SK-N-SH treated with all-trans-retinoic acid at 6 μM for 48 hours (cell line): ENCODE results near the gene PLAC8L1.

Experiments used
- ATAC-seq: fragments of 200-7000 bp; cut with Tn5 transposase; 3 replicates; pipeline ENCODE4 v1.9.1; 2020; ENCODE audit warnings: mild to moderate bottlenecking, moderate library complexity
- ARNTL ChIP-seq: fragments of 450-650 bp; formaldehyde crosslinking; IDR thresholded peaks from 2 replicates; pipeline ENCODE4 v1.5.0; 2020; ENCODE audit warnings: low read depth, mild to moderate bottlenecking, moderate library complexity, borderline replicate concordance
- BACH2 ChIP-seq: fragments of 250-450 bp; sonication (Bioruptor Pico); IDR thresholded peaks from 2 replicates; pipeline ENCODE4 v1.9.0; 2021; ENCODE audit warnings: mild to moderate bottlenecking, borderline replicate concordance
- ESRRG ChIP-seq: fragments of 250-450 bp; sonication (Bioruptor Pico); IDR thresholded peaks from 2 replicates; pipeline ENCODE4 v1.6.1; 2021; ENCODE audit warnings: mild to moderate bottlenecking
- GLIS3 ChIP-seq: fragments of 250-450 bp; sonication (Bioruptor Pico); IDR thresholded peaks from 2 replicates; pipeline ENCODE4 v1.5.0; 2020; ENCODE audit warnings: mild to moderate bottlenecking, moderate library complexity
- ISL1 ChIP-seq: fragments of 250-450 bp; sonication (Bioruptor Pico); IDR thresholded peaks from 2 replicates; pipeline ENCODE4 v2.1.2; 2022; ENCODE audit warnings: mild to moderate bottlenecking, moderate library complexity
- OSR1 ChIP-seq: fragments of 250-450 bp; sonication (Bioruptor Pico); IDR thresholded peaks from 2 replicates; pipeline ENCODE4 v1.8.0; 2022; ENCODE audit warnings: moderate library complexity, mild to moderate bottlenecking, inconsistent platforms
- PPARA ChIP-seq: fragments of 250-450 bp; sonication (Bioruptor Pico); IDR thresholded peaks from 2 replicates; pipeline ENCODE4 v1.5.0; 2020; ENCODE audit warnings: mild to moderate bottlenecking, borderline replicate concordance
- SNAI2 ChIP-seq: fragments of 250-450 bp; sonication (Bioruptor Pico); IDR thresholded peaks from 2 replicates; pipeline ENCODE4 v1.5.0; 2020; ENCODE audit warnings: mild to moderate bottlenecking, moderate library complexity
- TCF4 ChIP-seq: fragments of 250-450 bp; sonication (Bioruptor Pico); IDR thresholded peaks from 2 replicates; pipeline ENCODE4 v1.8.0; 2021; ENCODE audit warnings: mild to moderate bottlenecking, moderate library complexity, borderline replicate concordance
- TOX ChIP-seq: fragments of 250-450 bp; sonication (Bioruptor Pico); IDR thresholded peaks from 2 replicates; pipeline ENCODE4 v1.8.0; 2021; ENCODE audit warnings: mild to moderate bottlenecking, moderate library complexity, borderline replicate concordance
- ZFP3 ChIP-seq: fragments of 250-450 bp; sonication (Bioruptor Pico); IDR thresholded peaks from 2 replicates; pipeline ENCODE4 v1.5.0; 2020; ENCODE audit warnings: mild to moderate bottlenecking, moderate library complexity
- ZFP30 ChIP-seq: fragments of 450-650 bp; formaldehyde crosslinking; IDR thresholded peaks from 2 replicates; pipeline ENCODE4 v1.5.0; 2022; ENCODE audit warnings: mild to moderate bottlenecking, moderate library complexity
- ZNF565 ChIP-seq: fragments of 450-650 bp; formaldehyde crosslinking; conservative IDR thresholded peaks from 2 replicates; pipeline ENCODE4 v1.5.0; 2020; ENCODE audit warnings: low read depth, mild to moderate bottlenecking, moderate library complexity
- ZNF70 ChIP-seq: fragments of 450-650 bp; formaldehyde crosslinking; IDR thresholded peaks from 2 replicates; pipeline ENCODE4 v1.5.0; 2020; ENCODE audit warnings: mild to moderate bottlenecking, moderate library complexity
- ZNF8 ChIP-seq: fragments of 450-650 bp; formaldehyde crosslinking; IDR thresholded peaks from 2 replicates; pipeline ENCODE4 v1.5.0; 2020; ENCODE audit warnings: mild to moderate bottlenecking, moderate library complexity
- TF ChIP-seq, protein P1 (sequence below): fragments of 250-450 bp; sonication (Bioruptor Pico); IDR thresholded peaks from 2 replicates; pipeline ENCODE4 v1.5.0; 2020; ENCODE audit warnings: mild to moderate bottlenecking, moderate library complexity
- TF ChIP-seq, protein P2 (sequence below): fragments of 250-450 bp; sonication (Bioruptor Pico); IDR thresholded peaks from 2 replicates; pipeline ENCODE4 v1.5.1; 2021; ENCODE audit warnings: mild to moderate bottlenecking, moderate library complexity
- TF ChIP-seq, protein P3 (sequence below): fragments of 250-450 bp; sonication (Bioruptor Pico); IDR thresholded peaks from 2 replicates; pipeline ENCODE4 v1.8.0; 2021; ENCODE audit warnings: low read depth, mild to moderate bottlenecking, moderate library complexity, borderline replicate concordance

Gene PLAC8L1

DNA sequence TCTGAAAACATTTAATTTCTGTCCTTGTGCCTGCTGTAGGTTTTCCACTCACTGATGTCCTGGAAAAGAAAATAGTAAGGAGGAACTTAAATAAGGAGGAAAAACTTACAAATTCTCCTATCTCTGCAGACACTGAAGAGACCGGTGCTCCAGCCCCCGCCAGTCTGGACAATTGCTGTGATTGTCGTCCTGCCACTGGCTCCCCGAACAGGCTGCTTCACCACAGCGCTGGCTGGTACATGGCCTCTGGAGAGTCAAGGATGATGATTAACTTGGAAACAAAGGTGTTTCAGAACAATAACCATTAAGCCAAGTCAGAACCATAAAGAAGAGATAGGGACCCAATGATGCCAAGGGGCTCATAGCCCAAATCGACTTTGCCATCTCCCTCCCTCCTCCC, 7.3 kb downstream of the PLAC8L1 start (continued):
- TF ChIP-seq OSR1 (CRISPR knock-in tag) = no peak
- TF ChIP-seq, all 23 proteins: peak for 0

DNA sequence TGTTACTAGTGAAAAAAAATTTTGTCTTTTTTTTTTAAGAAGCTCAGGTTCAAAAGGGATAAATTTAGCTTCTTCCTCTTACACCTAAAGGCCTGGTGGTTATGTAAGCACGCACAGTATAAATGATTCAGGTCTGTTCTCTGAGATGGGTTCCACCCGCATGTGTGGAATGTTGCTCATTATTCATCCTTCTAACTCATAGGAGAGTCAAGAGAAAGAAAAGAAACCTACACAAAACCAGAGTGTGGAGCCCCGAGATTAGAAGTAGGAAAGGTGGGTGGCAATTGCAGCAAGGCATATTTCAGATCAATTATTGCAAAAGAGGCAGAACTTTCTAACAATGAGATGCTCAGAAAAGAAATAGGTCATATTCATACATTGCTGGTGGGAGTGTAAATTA, 13.5 kb downstream of the PLAC8L1 start:
- ATAC-seq = no peak
- TF ChIP-seq ZNF8 (CRISPR knock-in tag) (no peak), ESRRG (CRISPR knock-in tag) (no peak), OSR1 (CRISPR knock-in tag) (no peak), ARNTL (CRISPR knock-in tag) (no peak), TCF4 (CRISPR knock-in tag) (no peak), ZFP30 (CRISPR knock-in tag) (no peak), ZNF565 (CRISPR knock-in tag) (no peak), ZFP3 (CRISPR knock-in tag) (no peak)
- TF ChIP-seq, protein P1, sequence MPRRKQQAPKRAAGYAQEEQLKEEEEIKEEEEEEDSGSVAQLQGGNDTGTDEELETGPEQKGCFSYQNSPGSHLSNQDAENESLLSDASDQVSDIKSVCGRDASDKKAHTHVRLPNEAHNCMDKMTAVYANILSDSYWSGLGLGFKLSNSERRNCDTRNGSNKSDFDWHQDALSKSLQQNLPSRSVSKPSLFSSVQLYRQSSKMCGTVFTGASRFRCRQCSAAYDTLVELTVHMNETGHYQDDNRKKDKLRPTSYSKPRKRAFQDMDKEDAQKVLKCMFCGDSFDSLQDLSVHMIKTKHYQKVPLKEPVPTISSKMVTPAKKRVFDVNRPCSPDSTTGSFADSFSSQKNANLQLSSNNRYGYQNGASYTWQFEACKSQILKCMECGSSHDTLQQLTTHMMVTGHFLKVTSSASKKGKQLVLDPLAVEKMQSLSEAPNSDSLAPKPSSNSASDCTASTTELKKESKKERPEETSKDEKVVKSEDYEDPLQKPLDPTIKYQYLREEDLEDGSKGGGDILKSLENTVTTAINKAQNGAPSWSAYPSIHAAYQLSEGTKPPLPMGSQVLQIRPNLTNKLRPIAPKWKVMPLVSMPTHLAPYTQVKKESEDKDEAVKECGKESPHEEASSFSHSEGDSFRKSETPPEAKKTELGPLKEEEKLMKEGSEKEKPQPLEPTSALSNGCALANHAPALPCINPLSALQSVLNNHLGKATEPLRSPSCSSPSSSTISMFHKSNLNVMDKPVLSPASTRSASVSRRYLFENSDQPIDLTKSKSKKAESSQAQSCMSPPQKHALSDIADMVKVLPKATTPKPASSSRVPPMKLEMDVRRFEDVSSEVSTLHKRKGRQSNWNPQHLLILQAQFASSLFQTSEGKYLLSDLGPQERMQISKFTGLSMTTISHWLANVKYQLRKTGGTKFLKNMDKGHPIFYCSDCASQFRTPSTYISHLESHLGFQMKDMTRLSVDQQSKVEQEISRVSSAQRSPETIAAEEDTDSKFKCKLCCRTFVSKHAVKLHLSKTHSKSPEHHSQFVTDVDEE = no peak

DNA sequence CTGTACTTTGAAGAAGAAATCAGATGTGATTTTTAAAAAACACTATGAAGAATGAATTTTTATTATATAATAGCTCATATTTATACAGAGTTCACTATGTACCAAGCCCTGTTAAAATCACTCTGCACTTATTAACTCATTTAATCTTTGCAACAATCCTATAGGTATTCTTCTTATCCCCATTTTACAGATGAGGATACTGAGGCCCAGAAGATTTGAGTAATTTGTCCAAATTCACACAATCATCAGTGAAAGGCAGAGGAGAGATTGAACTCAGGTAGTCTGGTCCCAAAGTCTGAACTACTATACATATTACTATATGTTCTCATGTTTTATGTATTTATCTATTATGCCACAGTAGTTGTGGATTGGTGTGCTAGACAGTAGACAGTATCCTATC, 16.1 kb downstream of the PLAC8L1 start:
- ATAC-seq = no peak
- TF ChIP-seq, protein P2, sequence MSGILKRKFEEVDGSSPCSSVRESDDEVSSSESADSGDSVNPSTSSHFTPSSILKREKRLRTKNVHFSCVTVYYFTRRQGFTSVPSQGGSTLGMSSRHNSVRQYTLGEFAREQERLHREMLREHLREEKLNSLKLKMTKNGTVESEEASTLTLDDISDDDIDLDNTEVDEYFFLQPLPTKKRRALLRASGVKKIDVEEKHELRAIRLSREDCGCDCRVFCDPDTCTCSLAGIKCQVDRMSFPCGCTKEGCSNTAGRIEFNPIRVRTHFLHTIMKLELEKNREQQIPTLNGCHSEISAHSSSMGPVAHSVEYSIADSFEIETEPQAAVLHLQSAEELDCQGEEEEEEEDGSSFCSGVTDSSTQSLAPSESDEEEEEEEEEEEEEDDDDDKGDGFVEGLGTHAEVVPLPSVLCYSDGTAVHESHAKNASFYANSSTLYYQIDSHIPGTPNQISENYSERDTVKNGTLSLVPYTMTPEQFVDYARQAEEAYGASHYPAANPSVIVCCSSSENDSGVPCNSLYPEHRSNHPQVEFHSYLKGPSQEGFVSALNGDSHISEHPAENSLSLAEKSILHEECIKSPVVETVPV = no peak
- TF ChIP-seq ZFP30 (CRISPR knock-in tag) (no peak), GLIS3 (no peak), TOX (no peak), SNAI2 (CRISPR knock-in tag) (no peak), ESRRG (CRISPR knock-in tag) (no peak)
- TF ChIP-seq, protein P3, sequence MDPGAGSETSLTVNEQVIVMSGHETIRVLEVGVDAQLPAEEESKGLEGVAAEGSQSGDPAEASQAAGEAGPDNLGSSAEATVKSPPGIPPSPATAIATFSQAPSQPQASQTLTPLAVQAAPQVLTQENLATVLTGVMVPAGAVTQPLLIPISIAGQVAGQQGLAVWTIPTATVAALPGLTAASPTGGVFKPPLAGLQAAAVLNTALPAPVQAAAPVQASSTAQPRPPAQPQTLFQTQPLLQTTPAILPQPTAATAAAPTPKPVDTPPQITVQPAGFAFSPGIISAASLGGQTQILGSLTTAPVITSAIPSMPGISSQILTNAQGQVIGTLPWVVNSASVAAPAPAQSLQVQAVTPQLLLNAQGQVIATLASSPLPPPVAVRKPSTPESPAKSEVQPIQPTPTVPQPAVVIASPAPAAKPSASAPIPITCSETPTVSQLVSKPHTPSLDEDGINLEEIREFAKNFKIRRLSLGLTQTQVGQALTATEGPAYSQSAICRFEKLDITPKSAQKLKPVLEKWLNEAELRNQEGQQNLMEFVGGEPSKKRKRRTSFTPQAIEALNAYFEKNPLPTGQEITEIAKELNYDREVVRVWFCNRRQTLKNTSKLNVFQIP (CRISPR knock-in tag) = no peak
- TF ChIP-seq, protein P1 = no peak

DNA sequence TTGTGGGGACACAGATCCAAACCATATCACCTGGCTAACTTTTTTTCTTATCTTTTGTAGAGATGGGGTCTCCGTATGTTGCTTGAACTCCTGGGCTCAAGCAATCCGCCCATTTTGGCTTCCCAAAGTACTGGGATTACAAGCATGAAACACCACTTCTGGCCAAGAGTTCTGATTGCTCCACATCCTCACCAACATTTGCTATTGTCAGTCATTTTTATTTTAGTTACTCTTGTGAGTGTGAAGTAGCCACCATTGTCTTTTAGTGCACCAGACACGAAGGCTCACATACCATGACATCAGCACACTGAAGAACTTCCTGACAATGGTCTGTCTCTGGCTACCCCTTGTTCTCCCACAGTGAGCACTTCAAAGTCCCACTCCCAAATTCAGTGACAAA, 17.3 kb downstream of the PLAC8L1 start:
- no peak for ATAC-seq
- TF ChIP-seq ZNF70 (no peak), ZNF565 (CRISPR knock-in tag) (no peak), BACH2 (CRISPR knock-in tag) (no peak), ISL1 (CRISPR knock-in tag) (no peak), ZFP30 (CRISPR knock-in tag) (no peak), TCF4 (CRISPR knock-in tag) (no peak), SNAI2 (CRISPR knock-in tag) (no peak), ESRRG (CRISPR knock-in tag) (no peak), PPARA (CRISPR knock-in tag) (no peak), ZFP3 (CRISPR knock-in tag) (no peak), GLIS3 (no peak)
- TF ChIP-seq, protein P2 = no peak
